Neural cell (in vitro differentiated cells): ENCODE measurements around the gene VPS8. TPM values are rescaled to one million over a fixed set of nuclear protein-coding genes. Genes with fewer than 3 reads are reported as not detected.

Experiments
- H2AFZ ChIP-seq: fragments of 200-600, 300-800 bp; sonication (generic), shearing (Covaris generic); 2 replicates; pipeline ENCODE4 v1.6.0; 2014; ENCODE audit warnings: low read depth, mild to moderate bottlenecking, antibody characterized with exemption, low read length, moderate library complexity
- H3F3A ChIP-seq: fragments of 200-600 bp; shearing (Covaris generic); 2 replicates; pipeline ENCODE4 v1.6.1; 2016; ENCODE audit warnings: mild to moderate bottlenecking, moderate library complexity, mixed read lengths, antibody characterized with exemption, low read length; ENCODE audit not compliant: insufficient read depth, poor library complexity, severe bottlenecking
- H3K27ac ChIP-seq: fragments of 200-600, 300-800 bp; sonication (generic), shearing (Covaris generic); 2 replicates; pipeline ENCODE4 v1.5.1; 2014; ENCODE audit warnings: mild to moderate bottlenecking, low read length, moderate library complexity
- H3K27me3 ChIP-seq: fragments of 300-800, 200-600 bp; sonication (generic), shearing (Covaris generic); 2 replicates; pipeline ENCODE4 v1.6.0; 2014; ENCODE audit warnings: mild to moderate bottlenecking, low read depth, low read length, moderate library complexity; ENCODE audit not compliant: insufficient read depth
- H3K36me3 ChIP-seq: fragments of 300-800, 200-600 bp; sonication (generic), shearing (Covaris generic); 2 replicates; pipeline ENCODE4 v1.5.1; 2014; ENCODE audit warnings: mild to moderate bottlenecking, antibody characterized with exemption, low read length, moderate library complexity; ENCODE audit not compliant: insufficient read depth
- H3K4me2 ChIP-seq: fragments of 300-800, 200-600 bp; sonication (generic), shearing (Covaris generic); 2 replicates; pipeline ENCODE4 v1.6.0; 2014; ENCODE audit warnings: mild to moderate bottlenecking, low read length
- H3K4me3 ChIP-seq: fragments of 300-800, 200-600 bp; sonication (generic), shearing (Covaris generic); 2 replicates; pipeline ENCODE4 v1.5.1; 2014; ENCODE audit warnings: mild to moderate bottlenecking, low read length, moderate library complexity
- H3K79me2 ChIP-seq: fragments of 200-600 bp; shearing (Covaris generic); replicated peaks from 2 replicates; pipeline ENCODE4 v1.6.0; 2014; ENCODE audit warnings: mild to moderate bottlenecking, low read length, moderate library complexity; ENCODE audit not compliant: insufficient read depth
- H3K9ac ChIP-seq: fragments of 300-800, 200-600 bp; sonication (generic), shearing (Covaris generic); 2 replicates; pipeline ENCODE4 v1.6.1; 2016; ENCODE audit warnings: mild to moderate bottlenecking, low read length, mixed read lengths
- H3K9me2 ChIP-seq: fragments of 200-600 bp; shearing (Covaris generic); 2 replicates; pipeline ENCODE4 v1.6.1; 2016; ENCODE audit warnings: mild to moderate bottlenecking, low read length, mixed read lengths; ENCODE audit not compliant: insufficient read depth
- H3K9me3 ChIP-seq: fragments of 200-600, 300-800 bp; sonication (generic), shearing (Covaris generic); 2 replicates; pipeline ENCODE4 v1.6.1; 2016; ENCODE audit warnings: mild to moderate bottlenecking, mixed run types, low read length, moderate library complexity, mixed read lengths
- H4K20me1 ChIP-seq: fragments of 200-600 bp; shearing (Covaris generic); 2 replicates; pipeline ENCODE4 v1.6.1; 2016; ENCODE audit warnings: mild to moderate bottlenecking, mixed run types; ENCODE audit not compliant: insufficient read depth
- CTCF ChIP-seq: fragments of 450-650 bp; IDR thresholded peaks from 2 replicates; pipeline ENCODE4 v1.5.1; 2014; ENCODE audit warnings: antibody characterized with exemption, mild to moderate bottlenecking, moderate library complexity; ENCODE audit not compliant: poor library complexity, severe bottlenecking
- EP300 ChIP-seq: fragments of 450-650 bp; conservative IDR thresholded peaks from 2 replicates; pipeline ENCODE4 v1.6.1; 2014; ENCODE audit warnings: antibody characterized with exemption, mild to moderate bottlenecking, moderate library complexity; ENCODE audit not compliant: poor library complexity, severe bottlenecking
- EZH2 ChIP-seq: fragments of 200-600, 300-800 bp; shearing (Covaris generic), sonication (generic); IDR thresholded peaks from 2 replicates; pipeline ENCODE4 v1.6.1; 2014; ENCODE audit warnings: antibody characterized with exemption, low read length, borderline replicate concordance, mild to moderate bottlenecking; ENCODE audit not compliant: insufficient read depth, poor library complexity, severe bottlenecking
- MXI1 ChIP-seq: fragments of 450-650 bp; conservative IDR thresholded peaks from 2 replicates; pipeline ENCODE4 v1.6.1; 2014; ENCODE audit warnings: antibody characterized with exemption, mild to moderate bottlenecking; ENCODE audit not compliant: poor library complexity, severe bottlenecking
- POLR2AphosphoS5 ChIP-seq: IDR thresholded peaks from 2 replicates; pipeline ENCODE4 v1.6.1; 2012
- RAD21 ChIP-seq: fragments of 450-650 bp; conservative IDR thresholded peaks from 2 replicates; pipeline ENCODE4 v1.6.1; 2014; ENCODE audit warnings: antibody characterized with exemption, mild to moderate bottlenecking, moderate library complexity
- REST ChIP-seq: IDR thresholded peaks from 2 replicates; pipeline ENCODE4 v1.6.1; 2012; ENCODE audit warnings: borderline replicate concordance
- SMC3 ChIP-seq: fragments of 450-650 bp; conservative IDR thresholded peaks from 2 replicates; pipeline ENCODE4 v1.6.1; 2014; ENCODE audit warnings: antibody characterized with exemption, mild to moderate bottlenecking, moderate library complexity; ENCODE audit not compliant: poor library complexity
- TAF1 ChIP-seq: IDR thresholded peaks from 2 replicates; pipeline ENCODE4 v1.6.1; 2012; ENCODE audit warnings: low read depth
- polyA plus RNA-seq: library from polyadenylated mRNA; depleted of rRNA; stranded (reverse); fragments of >200 nt; gene quantifications from 2 replicates; pipeline ENCODE4 v1.2.3, GENCODE V29; 2014

VPS8 gene
- polyA plus RNA-seq, 1 donor from 2014 or later: 146 TPM

- H3K36me3 ChIP-seq: no peaks in the 10 kb centered on the region
- H3K27ac ChIP-seq: no peak overlapping the region
- H3K79me2 ChIP-seq: no peaks in the 10 kb centered on the region
- H3K27me3 ChIP-seq: no peaks in the 10 kb centered on the region
- H3K9me2 ChIP-seq: no peaks in the 10 kb centered on the region
- no peak overlapping the region for H3K9ac ChIP-seq
- no peaks in the 10 kb centered on the region for H3K9me3 ChIP-seq
- H3K4me2 ChIP-seq: no peak overlapping the region
- TF ChIP-seq REST (no peak), EZH2 (no peak), CTCF (no peak), POLR2AphosphoS5 (no peak), MXI1 (no peak), RAD21 (no peak), SMC3 (no peak), TAF1 (no peak), EP300 (no peak)
- no peaks in the 10 kb centered on the region for H4K20me1 ChIP-seq
- H3F3A ChIP-seq: no peaks in the 10 kb centered on the region
- no peak overlapping the region for H2AFZ ChIP-seq
- no peak overlapping the region for H3K4me3 ChIP-seq
Observed at GRCh38 chr3:185087419-185087818, 275.5 kb downstream of the VPS8 start.

GRCh38 chr3:185089343-185089742 is 277.4 kb downstream of the VPS8 start:
- Histone ChIP-seq H3K9me2 (no peaks in the 10 kb centered on the region), H4K20me1 (no peaks in the 10 kb centered on the region), H3K9ac (no peak overlapping the region), H3F3A (no peaks in the 10 kb centered on the region), H3K27me3 (no peaks in the 10 kb centered on the region), H3K27ac (no peak overlapping the region), H3K9me3 (no peaks in the 10 kb centered on the region), H2AFZ (no peak overlapping the region), H3K4me2 (no peak overlapping the region), H3K4me3 (no peak overlapping the region), H3K79me2 (no peaks in the 10 kb centered on the region), H3K36me3 (no peaks in the 10 kb centered on the region)
- no peak for TF ChIP-seq EZH2
- TF ChIP-seq CTCF: no peak
- no peak for TF ChIP-seq SMC3
- TF ChIP-seq MXI1: no peak
- TF ChIP-seq TAF1: no peak
- no peak for TF ChIP-seq POLR2AphosphoS5
- TF ChIP-seq REST: no peak
- TF ChIP-seq EP300: no peak
- no peak for TF ChIP-seq RAD21
